ENCODE measurements around the gene PSMB5. TPM values are rescaled to one million over a fixed set of nuclear protein-coding genes. Genes with fewer than 3 reads are reported as not detected.

The PSMB5 gene
- total and polyA plus RNA-seq, 2 of the 13 experiments (the other 11 are each of a cell fraction or from before 2014, with no cell fraction given): 705 to 871 TPM

GRCh38 chr14:23071244-23071920 is 36.7 kb upstream of the PSMB5 start (continued):
- TF ChIP-seq ZNF292 (CRISPR knock-in tag; IDR thresholded peaks at IDR 0.05; ENCODE audit: borderline replicate concordance, low read depth): peak; percentile 79; the same call in 1 of the 2 replicates
- TF ChIP-seq ZNF691 (CRISPR knock-in tag; IDR thresholded peaks at IDR 0.05; ENCODE audit: borderline replicate concordance, low read depth): peak; percentile 75; the same call in 1 of the 2 replicates
- peak; percentile 91 to 99 for TF ChIP-seq HMGXB4 (CRISPR knock-in tag; IDR thresholded peaks at IDR 0.05; ENCODE audit: borderline replicate concordance in 1 of 2, low read depth in 1 of 2)
- 0 out of 4 replicates have a peak, but pooled peaks have one; percentile 24 to 42 for TF ChIP-seq MAFK (conservative IDR thresholded peaks at IDR 0.05 in 1 of 2, IDR thresholded peaks at IDR 0.05 in 1 of 2; ENCODE audit: low read length in 2 of 2)
- TF ChIP-seq CREB3 (CRISPR knock-in tag; IDR thresholded peaks at IDR 0.05): no peak
- TF ChIP-seq ZNF335 (CRISPR knock-in tag; IDR thresholded peaks at IDR 0.05): peak; percentile 56; the same call in 1 of the 2 replicates
- no peak for TF ChIP-seq ZNF180 (CRISPR knock-in tag; IDR thresholded peaks at IDR 0.05; ENCODE audit: borderline replicate concordance, low read depth)
- TF ChIP-seq ELF3 (CRISPR knock-in tag; IDR thresholded peaks at IDR 0.05): peak; percentile 69
- TF ChIP-seq ZNF766 (CRISPR knock-in tag; IDR thresholded peaks at IDR 0.05; ENCODE audit: borderline replicate concordance): no peak
- TF ChIP-seq GMEB2 (CRISPR knock-in tag; IDR thresholded peaks at IDR 0.05; ENCODE audit: low read depth): no peak
- TF ChIP-seq PPARG (CRISPR knock-in tag; conservative IDR thresholded peaks at IDR 0.05): 0 out of 2 replicates have a peak, but pooled peaks have one; percentile 29
- peak; percentile 81 for TF ChIP-seq YEATS4 (CRISPR knock-in tag; IDR thresholded peaks at IDR 0.05; ENCODE audit: borderline replicate concordance)
- TF ChIP-seq SMYD3 (CRISPR knock-in tag; IDR thresholded peaks at IDR 0.05): peak; percentile 93; the same call in 1 of the 2 replicates
- no peak; the same call in 1 of the 2 replicates for TF ChIP-seq CBFB (CRISPR knock-in tag; IDR thresholded peaks at IDR 0.05)
- TF ChIP-seq ZNF510 (CRISPR knock-in tag; IDR thresholded peaks at IDR 0.05; ENCODE audit: low read depth): 0 out of 2 replicates have a peak, but pooled peaks have one; percentile 90
- no peak for TF ChIP-seq BCLAF1 (IDR thresholded peaks at IDR 0.05)
- TF ChIP-seq ZNF800 (CRISPR knock-in tag; IDR thresholded peaks at IDR 0.05): no peak
- peak; percentile 85; the same call in 1 of the 2 replicates for TF ChIP-seq ZKSCAN8 (CRISPR knock-in tag; IDR thresholded peaks at IDR 0.05; ENCODE audit: borderline replicate concordance)
